HepG2 (cell line): ENCODE measurements around the gene MID1. TPM values are rescaled to one million over a fixed set of nuclear protein-coding genes. Genes with fewer than 3 reads are reported as not detected.

ENCODE experiments used
- ATAC-seq: fragments of 200-7000 bp; cut with Tn5 transposase; 3 replicates; pipeline ENCODE4 v1.9.1; 2020; ENCODE audit warnings: mild to moderate bottlenecking, moderate library complexity
- BruUV-seq: library from RNA; stranded (reverse); fragments of 400-500 nt; replicated peaks from 2 replicates; lab custom pipeline; 2021; lab: Mats Ljungman, UMichigan
- CTCF ChIA-PET: fragments of 300-600 bp; formaldehyde crosslinking; extraction: SDS; loops from one replicate; lab custom pipeline; 2021; ENCODE audit warnings: low total read pairs, inconsistent platforms, low intra/inter-chr PET ratio; lab: Yijun Ruan, JAX
- POLR2A ChIA-PET: fragments of 350-600 bp; sonication (Branson Sonifier 250); formaldehyde crosslinking; loops from one replicate; lab custom pipeline; 2020; ENCODE audit warnings: antibody characterized with exemption, inconsistent platforms; lab: Yijun Ruan, JAX
- DNase-seq: peaks from one replicate; pipeline ENCODE4 v3.0.0-alpha.2; 2015; ENCODE audit warnings: low spot score
- FAIRE-seq: peaks from 3 replicates; lab custom pipeline; 2011; peaks lifted over from hg19 to GRCh38; lab: Jason Lieb, UNC
- H2AFZ ChIP-seq: one replicate; pipeline ENCODE4 v1.6.1; 2011; ENCODE audit warnings: low read length, inconsistent platforms
- H3K27ac ChIP-seq: fragments of 300-600 bp; 3 replicates; pipeline ENCODE4 v1.8.0; 2011; ENCODE audit warnings: mixed run types, mild to moderate bottlenecking, mixed read lengths, low read length, inconsistent platforms; ENCODE audit not compliant: insufficient read depth; ENCODE audit errors: extremely low read length
- H3K27me3 ChIP-seq, 2 experiments: fragments of 200-600 bp in 1 of 2; 2 replicates in 1 of 2; 3 replicates in 1 of 2; pipeline versions ENCODE4 v1.6.0 to v1.8.0; 2011; ENCODE audit warnings: low read length in 2 of 2, mild to moderate bottlenecking in 2 of 2, moderate library complexity in 2 of 2, inconsistent platforms in 1 of 2; ENCODE audit not compliant: insufficient read depth in 2 of 2, control insufficient read depth in 1 of 2
- H3K36me3 ChIP-seq, 2 experiments: fragments of 200-600 bp in 1 of 2; replicated peaks in 1 of 2; 2 replicates in 1 of 2; 3 replicates in 1 of 2; pipeline versions ENCODE4 v1.5.1 to v1.8.0; 2011; ENCODE audit warnings: low read length in 2 of 2, inconsistent platforms in 1 of 2; ENCODE audit not compliant: insufficient read depth in 2 of 2, control insufficient read depth in 1 of 2
- H3K4me1 ChIP-seq: 2 replicates; pipeline ENCODE4 v1.5.1; 2012; ENCODE audit warnings: low read length, inconsistent platforms; ENCODE audit not compliant: insufficient read depth
- H3K4me2 ChIP-seq: 2 replicates; pipeline ENCODE4 v1.6.0; 2011; ENCODE audit warnings: low read depth, low read length, inconsistent platforms
- H3K4me3 ChIP-seq, 3 experiments: fragments of 200-600 bp in 1 of 3; sonication (generic), shearing (Covaris generic) in 1 of 3; replicated peaks in 1 of 3; 2 replicates each; pipeline ENCODE4 v1.5.1; 2011 to 2016; ENCODE audit warnings: low read length in 3 of 3, inconsistent platforms in 2 of 3, low read depth in 2 of 3, mild to moderate bottlenecking in 2 of 3, control low read depth in 1 of 3, mixed read lengths in 1 of 3; ENCODE audit not compliant: insufficient read depth in 1 of 3
- H3K79me2 ChIP-seq: one replicate; pipeline ENCODE4 v1.6.1; 2011; ENCODE audit warnings: low read length, inconsistent platforms; ENCODE audit not compliant: insufficient read depth
- H3K9ac ChIP-seq: 2 replicates; pipeline ENCODE4 v1.6.0; 2011; ENCODE audit warnings: mild to moderate bottlenecking, low read depth, low read length, inconsistent platforms; ENCODE audit not compliant: insufficient read depth
- H3K9me3 ChIP-seq: 2 replicates; pipeline ENCODE4 v1.5.1; 2012; ENCODE audit warnings: mild to moderate bottlenecking, low read length
- H4K20me1 ChIP-seq: 2 replicates; pipeline ENCODE4 v1.6.0; 2011; ENCODE audit warnings: inconsistent platforms, mild to moderate bottlenecking, low read length, moderate library complexity; ENCODE audit not compliant: insufficient read depth
- HOXA7 ChIP-seq: sonication (generic); formaldehyde crosslinking; IDR thresholded peaks from 2 replicates; pipeline ENCODE4 v1.8.1; 2022; ENCODE audit warnings: mild to moderate bottlenecking, missing genetic modification reagents, moderate library complexity
- MTA1 ChIP-seq: sonication (generic); formaldehyde crosslinking; IDR thresholded peaks from 2 replicates; pipeline ENCODE4 v1.4.0; 2020; ENCODE audit warnings: missing genetic modification reagents, mild to moderate bottlenecking, borderline replicate concordance
- NCOA2 ChIP-seq: sonication (generic); formaldehyde crosslinking; IDR thresholded peaks from 2 replicates; pipeline ENCODE4 v1.8.0; 2022; ENCODE audit warnings: inconsistent platforms
- NCOR1 ChIP-seq: fragments of 200-600 bp; sonication (generic); IDR thresholded peaks from 2 replicates; pipeline ENCODE4 v1.7.0; 2017; ENCODE audit warnings: antibody characterized with exemption, low read length, borderline replicate concordance
- TGIF2 ChIP-seq: IDR thresholded peaks from 2 replicates; pipeline ENCODE4 v1.6.1; 2016; ENCODE audit warnings: control low read depth, missing compliant biosample characterization
- ZNF282 ChIP-seq: fragments of 450-650 bp; IDR thresholded peaks from 2 replicates; pipeline ENCODE4 v1.6.1; 2018; ENCODE audit not compliant: partially characterized antibody
- ZNF501 ChIP-seq: sonication (generic); formaldehyde crosslinking; IDR thresholded peaks from 2 replicates; pipeline ENCODE4 v1.5.1; 2020; ENCODE audit warnings: mild to moderate bottlenecking, moderate library complexity, missing genetic modification reagents
- ZNF607 ChIP-seq: sonication (generic); formaldehyde crosslinking; IDR thresholded peaks from 2 replicates; pipeline ENCODE4 v1.5.1; 2020; ENCODE audit warnings: missing genetic modification reagents, mild to moderate bottlenecking, borderline replicate concordance
- ZNF619 ChIP-seq: sonication (generic); formaldehyde crosslinking; IDR thresholded peaks from 2 replicates; pipeline ENCODE4 v1.4.0; 2020; ENCODE audit warnings: mild to moderate bottlenecking, missing genetic modification reagents
- ZNF878 ChIP-seq: sonication (generic); formaldehyde crosslinking; IDR thresholded peaks from 2 replicates; pipeline ENCODE4 v1.8.1; 2023; ENCODE audit warnings: mild to moderate bottlenecking, missing genetic modification reagents, moderate library complexity
- ZSCAN29 ChIP-seq: sonication (generic); formaldehyde crosslinking; conservative IDR thresholded peaks from 2 replicates; pipeline ENCODE4 v1.4.0; 2020; ENCODE audit warnings: mild to moderate bottlenecking, missing genetic modification reagents
- WGBS: methylation state at CpG from one replicate; pipeline ENCODE4 v1.1.6; 2017; ENCODE audit warnings: low lambda C conversion rate; 5-methylcytosine and 5-hydroxymethylcytosine counted together
- in situ Hi-C: cut with HindIII; loops from 2 replicates; pipeline ENCODE4 v1.10.0; 2017; ENCODE audit warnings: low pct_unique_long_range_greater_than_20kb; ENCODE audit not compliant: extremely low pct_ligation_motif_present
- intact Hi-C: fragments of 100-400 bp; cut with micrococcal nuclease; formaldehyde crosslinking; loops from one replicate; pipeline ENCODE4 v1.10.0; 2022; ENCODE audit not compliant: unreplicated experiment
- polyA plus RNA-seq, 8 experiments: library from polyadenylated mRNA; depleted of rRNA in 3 of 8; stranded (reverse) in 7 of 8; unstranded in 1 of 8; fragments of >200 nt; fragmentation: Illumina TruSeq in 4 of 8; extraction: Trizol in 4 of 8; gene quantifications; 2 replicates each; pipeline versions ENCODE4 v1.2.1 to v1.2.3, GENCODE V29; 2011 to 2016; ENCODE audit warnings: low read depth in 4 of 8, missing spikeins in 1 of 8, mixed read lengths in 1 of 8; ENCODE audit not compliant: insufficient read depth in 1 of 8
- total RNA-seq, 5 experiments: library from RNA; depleted of rRNA; stranded (reverse); fragments of >200 nt; fragmentation: Illumina TruSeq; extraction: Trizol; gene quantifications; 2 replicates each; pipeline ENCODE4 v1.2.3, GENCODE V29; 2016; ENCODE audit warnings: low read depth in 1 of 5
- TF ChIP-seq, protein P1 (sequence below): sonication (generic); formaldehyde crosslinking; IDR thresholded peaks from 2 replicates; pipeline ENCODE4 v1.4.0; 2020; ENCODE audit warnings: missing genetic modification reagents, borderline replicate concordance
- TF ChIP-seq, protein P2 (sequence below): sonication (generic); formaldehyde crosslinking; IDR thresholded peaks from 2 replicates; pipeline ENCODE4 v1.4.0; 2020; ENCODE audit warnings: missing genetic modification reagents, low read depth, mild to moderate bottlenecking, borderline replicate concordance
- TF ChIP-seq, protein P3 (sequence below): sonication (generic); formaldehyde crosslinking; conservative IDR thresholded peaks from 2 replicates; pipeline ENCODE4 v1.4.0; 2020; ENCODE audit warnings: mild to moderate bottlenecking, missing genetic modification reagents, moderate library complexity
- TF ChIP-seq, protein P4 (sequence below): sonication (generic); formaldehyde crosslinking; IDR thresholded peaks from 2 replicates; pipeline ENCODE4 v1.5.1; 2020; ENCODE audit warnings: mild to moderate bottlenecking, missing genetic modification reagents, borderline replicate concordance

MID1 gene
- total and polyA plus RNA-seq, 2 of the 13 experiments (the other 11 are each of a cell fraction or from before 2014, with no cell fraction given), result 0.86 to 1.1 TPM

DNA sequence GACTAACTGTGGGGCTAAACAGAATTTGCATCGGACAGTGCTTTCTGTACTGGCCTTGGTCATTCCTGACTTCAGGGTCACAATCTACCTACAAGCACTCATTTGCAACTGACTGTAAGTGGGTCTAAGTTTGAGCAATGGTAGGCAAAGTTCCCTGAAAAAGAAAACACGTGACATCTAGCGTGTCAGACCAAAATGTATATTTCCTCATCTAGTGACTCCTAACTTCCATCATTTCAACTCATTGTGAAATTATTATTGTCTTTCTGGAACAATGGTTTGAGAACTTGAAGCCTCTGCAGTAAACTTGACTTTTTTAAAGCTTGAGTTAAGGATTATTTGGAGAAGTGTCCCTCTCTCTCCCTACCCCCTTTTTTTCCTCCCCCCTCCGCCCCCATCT is 113.6 kb downstream of the MID1 start (continued):
- TF ChIP-seq, protein P1, sequence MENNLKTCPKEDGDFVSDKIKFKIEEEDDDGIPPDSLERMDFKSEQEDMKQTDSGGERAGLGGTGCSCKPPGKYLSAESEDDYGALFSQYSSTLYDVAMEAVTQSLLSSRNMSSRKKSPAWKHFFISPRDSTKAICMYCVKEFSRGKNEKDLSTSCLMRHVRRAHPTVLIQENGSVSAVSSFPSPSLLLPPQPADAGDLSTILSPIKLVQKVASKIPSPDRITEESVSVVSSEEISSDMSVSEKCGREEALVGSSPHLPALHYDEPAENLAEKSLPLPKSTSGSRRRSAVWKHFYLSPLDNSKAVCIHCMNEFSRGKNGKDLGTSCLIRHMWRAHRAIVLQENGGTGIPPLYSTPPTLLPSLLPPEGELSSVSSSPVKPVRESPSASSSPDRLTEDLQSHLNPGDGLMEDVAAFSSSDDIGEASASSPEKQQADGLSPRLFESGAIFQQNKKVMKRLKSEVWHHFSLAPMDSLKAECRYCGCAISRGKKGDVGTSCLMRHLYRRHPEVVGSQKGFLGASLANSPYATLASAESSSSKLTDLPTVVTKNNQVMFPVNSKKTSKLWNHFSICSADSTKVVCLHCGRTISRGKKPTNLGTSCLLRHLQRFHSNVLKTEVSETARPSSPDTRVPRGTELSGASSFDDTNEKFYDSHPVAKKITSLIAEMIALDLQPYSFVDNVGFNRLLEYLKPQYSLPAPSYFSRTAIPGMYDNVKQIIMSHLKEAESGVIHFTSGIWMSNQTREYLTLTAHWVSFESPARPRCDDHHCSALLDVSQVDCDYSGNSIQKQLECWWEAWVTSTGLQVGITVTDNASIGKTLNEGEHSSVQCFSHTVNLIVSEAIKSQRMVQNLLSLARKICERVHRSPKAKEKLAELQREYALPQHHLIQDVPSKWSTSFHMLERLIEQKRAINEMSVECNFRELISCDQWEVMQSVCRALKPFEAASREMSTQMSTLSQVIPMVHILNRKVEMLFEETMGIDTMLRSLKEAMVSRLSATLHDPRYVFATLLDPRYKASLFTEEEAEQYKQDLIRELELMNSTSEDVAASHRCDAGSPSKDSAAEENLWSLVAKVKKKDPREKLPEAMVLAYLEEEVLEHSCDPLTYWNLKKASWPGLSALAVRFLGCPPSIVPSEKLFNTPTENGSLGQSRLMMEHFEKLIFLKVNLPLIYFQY, result no peak
- TF ChIP-seq ZNF607 (CRISPR knock-in tag), result no peak
- TF ChIP-seq, all 625 proteins: peak for 0

DNA sequence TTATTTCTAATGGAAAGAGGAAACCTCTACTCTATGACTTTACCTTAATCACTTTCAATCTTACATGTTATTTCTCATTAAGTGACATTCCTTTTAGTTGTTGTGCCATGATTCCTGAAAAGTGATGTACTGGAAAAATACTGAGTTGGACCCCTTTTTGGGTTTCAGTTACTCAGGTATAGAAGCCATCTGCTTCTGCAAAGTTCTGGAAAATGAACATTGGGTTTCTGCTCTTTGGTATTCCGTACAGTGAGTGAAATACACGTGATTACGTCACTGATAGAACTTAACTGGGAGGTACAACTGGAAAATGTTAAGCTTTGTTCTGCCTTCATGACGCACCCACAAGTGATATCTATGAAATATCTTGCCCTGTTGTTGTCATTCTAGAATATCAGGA is 114.7 kb downstream of the MID1 start:
- ChIA-PET CTCF (no interaction called here), POLR2A (no interaction called here)
- no peak overlapping the region for H3K27ac ChIP-seq
- in situ Hi-C loops, result no loop called here
- H3K27me3 ChIP-seq, result no peaks in the 10 kb centered on the region
- 84% methylated on average over 4 of the region's 4 CpGs for WGBS
- no peaks in the 10 kb centered on the region for H3K9me3 ChIP-seq
- FAIRE-seq (no peak), ATAC-seq (no peak), DNase-seq (no peak)
- no TSS peak for BruUV-seq
- H3K79me2 ChIP-seq, result no peaks in the 10 kb centered on the region
- no peaks in the 10 kb centered on the region for H3K36me3 ChIP-seq
- H3K4me2 ChIP-seq, result no peak overlapping the region
- intact Hi-C loops, result no loop called here
- no peaks in the 10 kb centered on the region for H3K4me1 ChIP-seq
- no peak overlapping the region for H3K4me3 ChIP-seq
- no peaks in the 10 kb centered on the region for H4K20me1 ChIP-seq
- H2AFZ ChIP-seq, result no peak overlapping the region
- H3K9ac ChIP-seq, result no peak overlapping the region
- TF ChIP-seq NCOR1 (no peak), ZNF282 (no peak), ZNF501 (no peak), NCOA2 (CRISPR knock-in tag) (no peak), ZNF619 (no peak), TGIF2 (CRISPR knock-in tag) (no peak), MTA1 (CRISPR knock-in tag) (no peak), ZSCAN29 (no peak), HOXA7 (CRISPR knock-in tag) (no peak), ZNF878 (CRISPR knock-in tag) (no peak)
- TF ChIP-seq, protein P2, sequence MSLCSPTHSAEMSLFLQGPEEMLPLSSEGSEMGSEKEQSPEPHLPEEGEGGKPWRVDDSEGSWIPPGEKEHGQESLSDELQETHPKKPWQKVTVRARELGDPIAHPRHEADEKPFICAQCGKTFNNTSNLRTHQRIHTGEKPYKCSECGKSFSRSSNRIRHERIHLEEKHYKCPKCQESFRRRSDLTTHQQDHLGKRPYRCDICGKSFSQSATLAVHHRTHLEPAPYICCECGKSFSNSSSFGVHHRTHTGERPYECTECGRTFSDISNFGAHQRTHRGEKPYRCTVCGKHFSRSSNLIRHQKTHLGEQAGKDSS (CRISPR knock-in tag), result no peak
- TF ChIP-seq, protein P3, sequence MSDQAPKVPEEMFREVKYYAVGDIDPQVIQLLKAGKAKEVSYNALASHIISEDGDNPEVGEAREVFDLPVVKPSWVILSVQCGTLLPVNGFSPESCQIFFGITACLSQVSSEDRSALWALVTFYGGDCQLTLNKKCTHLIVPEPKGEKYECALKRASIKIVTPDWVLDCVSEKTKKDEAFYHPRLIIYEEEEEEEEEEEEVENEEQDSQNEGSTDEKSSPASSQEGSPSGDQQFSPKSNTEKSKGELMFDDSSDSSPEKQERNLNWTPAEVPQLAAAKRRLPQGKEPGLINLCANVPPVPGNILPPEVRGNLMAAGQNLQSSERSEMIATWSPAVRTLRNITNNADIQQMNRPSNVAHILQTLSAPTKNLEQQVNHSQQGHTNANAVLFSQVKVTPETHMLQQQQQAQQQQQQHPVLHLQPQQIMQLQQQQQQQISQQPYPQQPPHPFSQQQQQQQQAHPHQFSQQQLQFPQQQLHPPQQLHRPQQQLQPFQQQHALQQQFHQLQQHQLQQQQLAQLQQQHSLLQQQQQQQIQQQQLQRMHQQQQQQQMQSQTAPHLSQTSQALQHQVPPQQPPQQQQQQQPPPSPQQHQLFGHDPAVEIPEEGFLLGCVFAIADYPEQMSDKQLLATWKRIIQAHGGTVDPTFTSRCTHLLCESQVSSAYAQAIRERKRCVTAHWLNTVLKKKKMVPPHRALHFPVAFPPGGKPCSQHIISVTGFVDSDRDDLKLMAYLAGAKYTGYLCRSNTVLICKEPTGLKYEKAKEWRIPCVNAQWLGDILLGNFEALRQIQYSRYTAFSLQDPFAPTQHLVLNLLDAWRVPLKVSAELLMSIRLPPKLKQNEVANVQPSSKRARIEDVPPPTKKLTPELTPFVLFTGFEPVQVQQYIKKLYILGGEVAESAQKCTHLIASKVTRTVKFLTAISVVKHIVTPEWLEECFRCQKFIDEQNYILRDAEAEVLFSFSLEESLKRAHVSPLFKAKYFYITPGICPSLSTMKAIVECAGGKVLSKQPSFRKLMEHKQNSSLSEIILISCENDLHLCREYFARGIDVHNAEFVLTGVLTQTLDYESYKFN (CRISPR knock-in tag), result no peak
- TF ChIP-seq, protein P4, sequence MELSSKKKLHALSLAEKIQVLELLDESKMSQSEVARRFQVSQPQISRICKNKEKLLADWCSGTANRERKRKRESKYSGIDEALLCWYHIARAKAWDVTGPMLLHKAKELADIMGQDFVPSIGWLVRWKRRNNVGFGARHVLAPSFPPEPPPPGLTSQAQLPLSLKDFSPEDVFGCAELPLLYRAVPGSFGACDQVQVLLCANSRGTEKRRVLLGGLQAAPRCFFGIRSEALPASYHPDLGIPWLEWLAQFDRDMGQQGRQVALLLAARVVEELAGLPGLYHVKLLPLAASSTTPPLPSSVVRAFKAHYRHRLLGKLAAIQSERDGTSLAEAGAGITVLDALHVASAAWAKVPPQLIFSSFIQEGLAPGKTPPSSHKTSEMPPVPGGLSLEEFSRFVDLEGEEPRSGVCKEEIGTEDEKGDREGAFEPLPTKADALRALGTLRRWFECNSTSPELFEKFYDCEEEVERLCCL, result no peak
